Prostate gland (tissue), 2 donors: ENCODE measurements around the gene FAM204A.

ENCODE experiments used
- POLR2A ChIP-seq: fragments of 450-650 bp; IDR thresholded peaks from one replicate; pipeline ENCODE4 v1.6.1; 2016; ENCODE audit warnings: antibody characterized with exemption, mild to moderate bottlenecking
- POLR2AphosphoS5 ChIP-seq: sonication (generic); formaldehyde crosslinking; IDR thresholded peaks from one replicate; pipeline ENCODE4 v1.6.1; 2017; ENCODE audit warnings: antibody characterized with exemption
- TF ChIP-seq, protein P1 (sequence below), 4 experiments: fragments of 200-600 bp in 2 of 4; fragments of 450-650 bp in 2 of 4; sonication (generic) in 2 of 4; IDR thresholded peaks; 1 replicate in 3 of 4; 2 replicates in 1 of 4; pipeline ENCODE4 v1.5.1; 2016 to 2019; ENCODE audit warnings: antibody characterized with exemption in 4 of 4, mild to moderate bottlenecking in 2 of 4, moderate library complexity in 2 of 4

DNA sequence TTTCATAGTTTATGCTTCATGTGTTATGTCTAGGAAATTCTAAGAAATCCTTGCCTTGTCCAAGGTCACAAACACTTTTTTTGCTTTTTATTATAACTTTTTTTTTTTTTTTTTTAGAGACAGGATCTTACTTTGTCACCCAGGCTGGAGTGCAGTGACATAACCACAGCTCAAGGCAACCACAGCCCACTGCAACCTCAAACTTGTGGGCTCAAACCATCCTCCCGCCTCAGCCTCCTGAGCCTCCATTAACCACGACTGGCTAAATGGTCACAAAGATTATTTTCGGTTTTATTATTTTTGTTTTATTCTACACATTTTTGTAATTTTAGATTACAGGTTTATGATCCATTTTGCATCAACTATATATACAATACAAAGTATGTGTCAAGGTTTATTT lies 7.1 kb upstream of the FAM204A start:
- TF ChIP-seq, protein P1, sequence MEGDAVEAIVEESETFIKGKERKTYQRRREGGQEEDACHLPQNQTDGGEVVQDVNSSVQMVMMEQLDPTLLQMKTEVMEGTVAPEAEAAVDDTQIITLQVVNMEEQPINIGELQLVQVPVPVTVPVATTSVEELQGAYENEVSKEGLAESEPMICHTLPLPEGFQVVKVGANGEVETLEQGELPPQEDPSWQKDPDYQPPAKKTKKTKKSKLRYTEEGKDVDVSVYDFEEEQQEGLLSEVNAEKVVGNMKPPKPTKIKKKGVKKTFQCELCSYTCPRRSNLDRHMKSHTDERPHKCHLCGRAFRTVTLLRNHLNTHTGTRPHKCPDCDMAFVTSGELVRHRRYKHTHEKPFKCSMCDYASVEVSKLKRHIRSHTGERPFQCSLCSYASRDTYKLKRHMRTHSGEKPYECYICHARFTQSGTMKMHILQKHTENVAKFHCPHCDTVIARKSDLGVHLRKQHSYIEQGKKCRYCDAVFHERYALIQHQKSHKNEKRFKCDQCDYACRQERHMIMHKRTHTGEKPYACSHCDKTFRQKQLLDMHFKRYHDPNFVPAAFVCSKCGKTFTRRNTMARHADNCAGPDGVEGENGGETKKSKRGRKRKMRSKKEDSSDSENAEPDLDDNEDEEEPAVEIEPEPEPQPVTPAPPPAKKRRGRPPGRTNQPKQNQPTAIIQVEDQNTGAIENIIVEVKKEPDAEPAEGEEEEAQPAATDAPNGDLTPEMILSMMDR (IDR thresholded peaks at IDR 0.05) = no peak
- TF ChIP-seq POLR2A (no peak), POLR2AphosphoS5 (no peak)
